SK-N-SH (cell line): ENCODE data around the gene ARL4A.

ENCODE experiments used
- RAD21 ChIP-seq: IDR thresholded peaks from 2 replicates; pipeline ENCODE4 v1.6.1; 2012; ENCODE audit warnings: mild to moderate bottlenecking, low read length
- TF ChIP-seq, protein P1 (sequence below): fragments of 200-600 bp; sonication (generic); IDR thresholded peaks from 2 replicates; pipeline ENCODE4 v1.6.1; 2017; ENCODE audit warnings: antibody characterized with exemption, mild to moderate bottlenecking, moderate library complexity

GRCh38 chr7:12655161-12655560 lies 32.3 kb upstream of the ARL4A start:
- TF ChIP-seq, protein P1, sequence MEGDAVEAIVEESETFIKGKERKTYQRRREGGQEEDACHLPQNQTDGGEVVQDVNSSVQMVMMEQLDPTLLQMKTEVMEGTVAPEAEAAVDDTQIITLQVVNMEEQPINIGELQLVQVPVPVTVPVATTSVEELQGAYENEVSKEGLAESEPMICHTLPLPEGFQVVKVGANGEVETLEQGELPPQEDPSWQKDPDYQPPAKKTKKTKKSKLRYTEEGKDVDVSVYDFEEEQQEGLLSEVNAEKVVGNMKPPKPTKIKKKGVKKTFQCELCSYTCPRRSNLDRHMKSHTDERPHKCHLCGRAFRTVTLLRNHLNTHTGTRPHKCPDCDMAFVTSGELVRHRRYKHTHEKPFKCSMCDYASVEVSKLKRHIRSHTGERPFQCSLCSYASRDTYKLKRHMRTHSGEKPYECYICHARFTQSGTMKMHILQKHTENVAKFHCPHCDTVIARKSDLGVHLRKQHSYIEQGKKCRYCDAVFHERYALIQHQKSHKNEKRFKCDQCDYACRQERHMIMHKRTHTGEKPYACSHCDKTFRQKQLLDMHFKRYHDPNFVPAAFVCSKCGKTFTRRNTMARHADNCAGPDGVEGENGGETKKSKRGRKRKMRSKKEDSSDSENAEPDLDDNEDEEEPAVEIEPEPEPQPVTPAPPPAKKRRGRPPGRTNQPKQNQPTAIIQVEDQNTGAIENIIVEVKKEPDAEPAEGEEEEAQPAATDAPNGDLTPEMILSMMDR, result no peak
- no peak for TF ChIP-seq RAD21
